ENCODE results near the gene DGCR2.

DNA sequence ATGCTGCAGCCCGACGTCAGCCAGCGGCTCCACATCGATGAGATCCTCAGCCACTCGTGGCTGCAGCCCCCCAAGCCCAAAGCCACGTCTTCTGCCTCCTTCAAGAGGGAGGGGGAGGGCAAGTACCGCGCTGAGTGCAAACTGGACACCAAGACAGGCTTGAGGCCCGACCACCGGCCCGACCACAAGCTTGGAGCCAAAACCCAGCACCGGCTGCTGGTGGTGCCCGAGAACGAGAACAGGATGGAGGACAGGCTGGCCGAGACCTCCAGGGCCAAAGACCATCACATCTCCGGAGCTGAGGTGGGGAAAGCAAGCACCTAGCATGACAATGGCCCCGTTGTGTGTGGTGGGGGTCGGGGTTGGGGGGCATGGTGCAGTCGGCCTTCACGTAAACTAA lies 9.9 kb upstream of the DGCR2 start:
- no peak for TF ChIP-seq GATA2 (IDR thresholded peaks at IDR 0.05; ENCODE audit: low read depth, low read length)
- TF ChIP-seq GATA3 (IDR thresholded peaks at IDR 0.05; ENCODE audit: low read depth, low read length) = no peak
